Coronary artery (tissue), 2 donors: ENCODE data around the gene CBR4.

Source experiments
- DNase-seq: peaks from one replicate; pipeline ENCODE4 v3.0.0-alpha.2; 2017; ENCODE audit warnings: low spot score
- H3K27ac ChIP-seq, 2 donors: fragments of 200-600 bp; sonication (generic); one replicate each; pipeline ENCODE4 v1.5.1; 2016 to 2019
- H3K4me3 ChIP-seq: fragments of 200-600 bp; sonication (generic); 2 replicates; pipeline ENCODE4 v1.5.1; 2016; ENCODE audit warnings: mild to moderate bottlenecking, moderate library complexity
- CTCF ChIP-seq: fragments of 200-600 bp; sonication (generic); IDR thresholded peaks from one replicate; pipeline ENCODE4 v1.5.1; 2019; ENCODE audit warnings: antibody characterized with exemption

CBR4 gene

GRCh38 chr4:169005453-169006099 is 4.5 kb downstream of the CBR4 start:
- no peak for DNase-seq
- TF ChIP-seq CTCF = no peak
- Histone ChIP-seq H3K27ac (no peak overlapping the region), H3K4me3 (no peak overlapping the region)

- no peak for DNase-seq
- no peak overlapping the region for H3K4me3 ChIP-seq
- H3K27ac ChIP-seq = no peak overlapping the region
- no peak for TF ChIP-seq CTCF
These were observed 9.7 kb downstream of the CBR4 start for GRCh38 chr4:169000315-169000714.

GRCh38 chr4:168999809-169000208 is 10.2 kb downstream of the CBR4 start:
- Histone ChIP-seq H3K4me3 (no peak overlapping the region), H3K27ac (no peak overlapping the region)
- no peak for TF ChIP-seq CTCF
- no peak for DNase-seq

GRCh38 chr4:168998596-168998995 is 11.5 kb downstream of the CBR4 start:
- TF ChIP-seq CTCF = no peak
- H3K4me3 ChIP-seq = no peak overlapping the region
- no peak for DNase-seq
- H3K27ac ChIP-seq = no peak overlapping the region

- Histone ChIP-seq H3K4me3 (no peak overlapping the region), H3K27ac (no peak overlapping the region)
- DNase-seq = no peak
- no peak for TF ChIP-seq CTCF
These were observed 14.3 kb downstream of the CBR4 start for GRCh38 chr4:168995537-168996295.

GRCh38 chr4:168994958-168995357 is 15.1 kb downstream of the CBR4 start:
- H3K4me3 ChIP-seq = no peak overlapping the region
- no peak for DNase-seq
- TF ChIP-seq CTCF = no peak
- no peak overlapping the region for H3K27ac ChIP-seq
